NCI-H526 (cell line): ENCODE measurements around the gene ST3GAL2.
A peak's percentile ranks its signal among the peaks of the same experiment; 100 is the strongest.

Source experiments
- DNase-seq, 2 experiments: peaks; one replicate each; lab custom pipeline; 2025; lab: John Stamatoyannopoulos, UW

Gene ST3GAL2

GRCh38 chr16:70437582-70438557, 1.0 kb downstream of the ST3GAL2 start:
- peak in 1 of 2 experiments; percentile 1 for DNase-seq

- DNase-seq = peak; percentile 9 to 27
Observed at GRCh38 chr16:70437017-70437581, 1.8 kb downstream of the ST3GAL2 start.

GRCh38 chr16:70434484-70435260, 4.2 kb downstream of the ST3GAL2 start:
- no peak for DNase-seq

GRCh38 chr16:70433458-70434103, 5.3 kb downstream of the ST3GAL2 start:
- no peak for DNase-seq

GRCh38 chr16:70432723-70433457, 6.0 kb downstream of the ST3GAL2 start:
- no peak for DNase-seq

- no peak for DNase-seq
Observed at GRCh38 chr16:70432356-70432722, 6.6 kb downstream of the ST3GAL2 start.

- DNase-seq = no peak
Observed at GRCh38 chr16:70430667-70431536, 8.0 kb downstream of the ST3GAL2 start.

GRCh38 chr16:70429888-70430666, 8.8 kb downstream of the ST3GAL2 start:
- DNase-seq = no peak

- peak; percentile 20 to 45 for DNase-seq
Observed at GRCh38 chr16:70428178-70428998, 10.5 kb downstream of the ST3GAL2 start.

GRCh38 chr16:70427786-70428177, 11.1 kb downstream of the ST3GAL2 start:
- no peak for DNase-seq

- DNase-seq = no peak
Observed at GRCh38 chr16:70422543-70422942, 16.4 kb downstream of the ST3GAL2 start.

- DNase-seq = no peak
Observed at GRCh38 chr16:70421473-70422311, 17.2 kb downstream of the ST3GAL2 start.

- no peak for DNase-seq
Observed at GRCh38 chr16:70421014-70421413, 17.9 kb downstream of the ST3GAL2 start.

GRCh38 chr16:70419384-70420327, 19.2 kb downstream of the ST3GAL2 start:
- no peak for DNase-seq

GRCh38 chr16:70418993-70419318, 19.9 kb downstream of the ST3GAL2 start:
- DNase-seq = no peak

GRCh38 chr16:70418274-70418992, 20.5 kb downstream of the ST3GAL2 start:
- DNase-seq = no peak
